HCT116 (cell line): ENCODE results near the gene REEP3.

Experiments used
- CEBPB ChIP-seq: IDR thresholded peaks from 2 replicates; pipeline ENCODE4 v1.6.1; 2012; ENCODE audit warnings: low read depth
- EZH2 ChIP-seq: fragments of 200-600 bp; sonication (generic); IDR thresholded peaks from 2 replicates; pipeline ENCODE4 v1.6.1; 2017; ENCODE audit warnings: antibody characterized with exemption, mixed run types
- EZH2phosphoT487 ChIP-seq: fragments of 200-600 bp; IDR thresholded peaks from 2 replicates; pipeline ENCODE4 v1.6.1; 2018; ENCODE audit warnings: antibody characterized with exemption, borderline replicate concordance
- SIN3A ChIP-seq: IDR thresholded peaks from 2 replicates; pipeline ENCODE4 v1.6.1; 2012; ENCODE audit warnings: low read depth
- SP1 ChIP-seq: IDR thresholded peaks from 2 replicates; pipeline ENCODE4 v1.6.1; 2012; ENCODE audit warnings: low read depth
- ZNF274 ChIP-seq: fragments of 200-500 bp; sonication (Bioruptor generic); IDR thresholded peaks from 2 replicates; pipeline ENCODE4 v1.6.1; 2014; ENCODE audit warnings: mild to moderate bottlenecking, low read depth, low read length, inconsistent platforms
- TF ChIP-seq, protein P1 (sequence below), 3 experiments: fragments of 200-600 bp in 1 of 3; sonication (generic) in 1 of 3; IDR thresholded peaks in 2 of 3; conservative IDR thresholded peaks in 1 of 3; 2 replicates each; pipeline ENCODE4 v1.5.1; 2012 to 2017; ENCODE audit warnings: low read depth in 2 of 3, low read length in 2 of 3, antibody characterized with exemption in 1 of 3, borderline replicate concordance in 1 of 3, control low read depth in 1 of 3, mild to moderate bottlenecking in 1 of 3, mixed read lengths in 1 of 3, mixed run types in 1 of 3, moderate library complexity in 1 of 3; ENCODE audit not compliant: insufficient read depth in 1 of 3
- TF ChIP-seq, protein P2 (sequence below): IDR thresholded peaks from 2 replicates; pipeline ENCODE4 v1.6.1; 2012
- TF ChIP-seq, protein P3 (sequence below): IDR thresholded peaks from 2 replicates; pipeline ENCODE4 v1.6.1; 2012; ENCODE audit warnings: low read depth

DNA sequence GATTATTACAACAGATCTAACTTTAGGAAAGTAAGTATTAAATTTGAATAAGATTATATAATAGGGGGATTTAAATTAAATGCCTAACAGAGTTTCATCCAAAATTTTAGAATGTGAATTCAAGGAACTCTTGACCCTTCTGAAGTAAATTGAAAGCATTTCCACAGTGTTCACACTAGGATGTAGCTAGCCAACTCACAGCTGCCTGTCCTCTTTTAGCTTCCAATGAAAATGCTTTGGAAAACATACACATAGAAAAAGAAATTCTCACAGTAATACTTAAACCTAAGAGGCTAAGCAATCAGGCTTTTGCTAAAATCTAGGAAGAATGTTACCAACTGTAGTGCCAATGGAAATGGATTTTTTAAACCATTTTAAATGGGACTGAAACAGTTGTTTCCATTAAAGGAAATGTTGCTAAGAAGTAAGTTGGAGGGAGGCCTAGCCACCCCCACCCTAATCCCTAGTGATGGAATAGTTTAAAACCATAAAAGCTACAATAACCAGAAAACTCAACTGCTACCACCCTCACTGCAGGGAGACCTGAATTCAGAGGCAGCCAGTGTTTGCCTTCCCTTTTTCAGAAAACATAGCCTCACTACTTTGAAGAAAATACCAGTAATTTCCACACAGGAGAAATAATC, 58.3 kb downstream of the REEP3 start:
- TF ChIP-seq, protein P1, sequence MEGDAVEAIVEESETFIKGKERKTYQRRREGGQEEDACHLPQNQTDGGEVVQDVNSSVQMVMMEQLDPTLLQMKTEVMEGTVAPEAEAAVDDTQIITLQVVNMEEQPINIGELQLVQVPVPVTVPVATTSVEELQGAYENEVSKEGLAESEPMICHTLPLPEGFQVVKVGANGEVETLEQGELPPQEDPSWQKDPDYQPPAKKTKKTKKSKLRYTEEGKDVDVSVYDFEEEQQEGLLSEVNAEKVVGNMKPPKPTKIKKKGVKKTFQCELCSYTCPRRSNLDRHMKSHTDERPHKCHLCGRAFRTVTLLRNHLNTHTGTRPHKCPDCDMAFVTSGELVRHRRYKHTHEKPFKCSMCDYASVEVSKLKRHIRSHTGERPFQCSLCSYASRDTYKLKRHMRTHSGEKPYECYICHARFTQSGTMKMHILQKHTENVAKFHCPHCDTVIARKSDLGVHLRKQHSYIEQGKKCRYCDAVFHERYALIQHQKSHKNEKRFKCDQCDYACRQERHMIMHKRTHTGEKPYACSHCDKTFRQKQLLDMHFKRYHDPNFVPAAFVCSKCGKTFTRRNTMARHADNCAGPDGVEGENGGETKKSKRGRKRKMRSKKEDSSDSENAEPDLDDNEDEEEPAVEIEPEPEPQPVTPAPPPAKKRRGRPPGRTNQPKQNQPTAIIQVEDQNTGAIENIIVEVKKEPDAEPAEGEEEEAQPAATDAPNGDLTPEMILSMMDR (IDR thresholded peaks at IDR 0.05 in 2 of 3, conservative IDR thresholded peaks at IDR 0.05 in 1 of 3; ENCODE audit: borderline replicate concordance in 1 of 3, insufficient read depth in 1 of 3, low read depth in 2 of 3, low read length in 2 of 3): no peak
- TF ChIP-seq CEBPB (no peak), EZH2 (no peak), SIN3A (no peak), EZH2phosphoT487 (no peak), SP1 (no peak), ZNF274 (no peak)
- TF ChIP-seq, protein P2, sequence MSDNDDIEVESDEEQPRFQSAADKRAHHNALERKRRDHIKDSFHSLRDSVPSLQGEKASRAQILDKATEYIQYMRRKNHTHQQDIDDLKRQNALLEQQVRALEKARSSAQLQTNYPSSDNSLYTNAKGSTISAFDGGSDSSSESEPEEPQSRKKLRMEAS: no peak
- TF ChIP-seq, protein P3, sequence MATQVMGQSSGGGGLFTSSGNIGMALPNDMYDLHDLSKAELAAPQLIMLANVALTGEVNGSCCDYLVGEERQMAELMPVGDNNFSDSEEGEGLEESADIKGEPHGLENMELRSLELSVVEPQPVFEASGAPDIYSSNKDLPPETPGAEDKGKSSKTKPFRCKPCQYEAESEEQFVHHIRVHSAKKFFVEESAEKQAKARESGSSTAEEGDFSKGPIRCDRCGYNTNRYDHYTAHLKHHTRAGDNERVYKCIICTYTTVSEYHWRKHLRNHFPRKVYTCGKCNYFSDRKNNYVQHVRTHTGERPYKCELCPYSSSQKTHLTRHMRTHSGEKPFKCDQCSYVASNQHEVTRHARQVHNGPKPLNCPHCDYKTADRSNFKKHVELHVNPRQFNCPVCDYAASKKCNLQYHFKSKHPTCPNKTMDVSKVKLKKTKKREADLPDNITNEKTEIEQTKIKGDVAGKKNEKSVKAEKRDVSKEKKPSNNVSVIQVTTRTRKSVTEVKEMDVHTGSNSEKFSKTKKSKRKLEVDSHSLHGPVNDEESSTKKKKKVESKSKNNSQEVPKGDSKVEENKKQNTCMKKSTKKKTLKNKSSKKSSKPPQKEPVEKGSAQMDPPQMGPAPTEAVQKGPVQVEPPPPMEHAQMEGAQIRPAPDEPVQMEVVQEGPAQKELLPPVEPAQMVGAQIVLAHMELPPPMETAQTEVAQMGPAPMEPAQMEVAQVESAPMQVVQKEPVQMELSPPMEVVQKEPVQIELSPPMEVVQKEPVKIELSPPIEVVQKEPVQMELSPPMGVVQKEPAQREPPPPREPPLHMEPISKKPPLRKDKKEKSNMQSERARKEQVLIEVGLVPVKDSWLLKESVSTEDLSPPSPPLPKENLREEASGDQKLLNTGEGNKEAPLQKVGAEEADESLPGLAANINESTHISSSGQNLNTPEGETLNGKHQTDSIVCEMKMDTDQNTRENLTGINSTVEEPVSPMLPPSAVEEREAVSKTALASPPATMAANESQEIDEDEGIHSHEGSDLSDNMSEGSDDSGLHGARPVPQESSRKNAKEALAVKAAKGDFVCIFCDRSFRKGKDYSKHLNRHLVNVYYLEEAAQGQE: no peak
